Activated T-cell treated with anti-CD3 and anti-CD28 coated beads for 1 hour (primary cell): Measurements from ENCODE around the gene NPEPL1.

Source experiments
- DNase-seq: peaks from one replicate; pipeline ENCODE4 v3.0.0-alpha.2; 2020; ENCODE audit warnings: low read depth

Gene NPEPL1

DNA sequence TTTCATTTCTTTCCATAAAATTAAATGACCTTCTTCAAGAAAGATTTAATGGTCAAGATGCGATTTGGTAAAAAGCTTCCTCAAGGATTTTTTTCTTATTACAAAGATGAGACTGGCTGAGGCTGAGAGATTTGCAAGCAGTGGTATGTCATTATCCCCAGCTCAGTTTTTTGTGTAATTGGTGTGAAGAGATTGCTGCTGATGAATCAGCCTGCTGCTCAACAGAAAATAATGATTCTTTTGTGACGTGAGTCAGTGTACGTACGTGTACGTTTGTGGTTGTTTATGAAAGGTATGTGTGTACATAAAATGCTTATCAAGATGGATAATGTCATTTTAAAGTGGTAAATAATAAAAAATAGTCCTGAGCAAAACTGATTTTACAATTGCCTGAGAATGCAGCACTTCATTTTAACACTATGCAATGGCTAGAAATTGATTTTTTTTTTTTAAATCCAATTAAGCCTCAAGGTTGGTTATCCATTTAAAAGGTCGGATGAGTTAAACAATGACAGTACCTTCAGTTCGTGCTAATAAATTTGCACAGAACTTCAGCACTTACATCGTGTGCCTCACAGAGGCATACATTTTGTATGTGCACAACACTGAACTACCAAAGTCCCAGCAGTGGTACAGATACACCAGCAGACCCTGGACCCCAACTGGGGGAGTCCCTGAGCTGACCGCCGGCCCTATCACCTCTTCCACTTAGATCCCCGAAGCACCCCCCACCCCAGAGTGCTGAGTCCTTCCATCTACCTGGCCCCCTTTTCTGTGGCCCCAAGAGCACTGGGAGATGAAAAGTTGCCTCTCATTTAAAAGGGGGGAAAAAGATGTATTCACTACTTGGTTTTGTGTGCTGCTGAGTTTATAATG, 9.7 kb upstream of the NPEPL1 start:
- DNase-seq: no peak

DNA sequence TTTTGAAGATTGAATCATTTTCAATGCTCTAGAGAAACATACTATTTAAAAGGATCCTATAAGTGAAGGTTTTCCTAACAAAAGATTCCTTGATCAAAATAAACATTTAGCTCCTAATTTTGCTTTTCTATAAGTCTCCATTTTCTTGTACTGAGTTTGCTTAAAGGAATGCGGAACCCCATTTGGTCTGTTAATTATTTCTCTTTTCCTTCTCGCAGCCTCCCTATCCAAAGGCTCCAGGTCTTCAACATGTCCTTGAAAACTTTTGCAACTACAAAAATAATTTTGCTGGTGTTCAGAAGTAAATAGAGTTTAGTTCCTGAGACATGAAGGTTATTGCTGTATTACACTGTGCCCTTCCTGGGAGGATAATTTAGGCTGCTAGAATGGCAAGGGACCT, 8.3 kb upstream of the NPEPL1 start:
- no peak for DNase-seq

DNA sequence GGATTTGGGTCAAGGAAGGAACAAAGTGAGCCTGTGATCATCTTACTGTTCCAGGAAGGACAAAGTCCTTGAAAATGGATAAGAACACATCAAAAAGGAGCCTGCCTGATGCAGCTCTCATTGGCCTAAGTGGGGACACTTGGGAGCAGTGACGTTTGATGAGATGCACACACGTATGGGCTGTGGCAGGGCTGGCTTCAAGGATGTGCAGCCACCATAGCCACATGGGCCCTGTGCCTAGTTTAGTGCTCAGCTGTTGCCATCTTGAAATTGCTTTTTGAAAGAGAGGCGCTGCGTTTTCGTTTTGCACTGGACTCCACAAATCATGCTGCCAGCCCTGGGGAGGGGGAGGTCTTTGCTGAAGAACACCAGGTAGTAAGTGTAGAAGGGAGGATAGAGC, 6.6 kb upstream of the NPEPL1 start:
- DNase-seq: no peak

DNA sequence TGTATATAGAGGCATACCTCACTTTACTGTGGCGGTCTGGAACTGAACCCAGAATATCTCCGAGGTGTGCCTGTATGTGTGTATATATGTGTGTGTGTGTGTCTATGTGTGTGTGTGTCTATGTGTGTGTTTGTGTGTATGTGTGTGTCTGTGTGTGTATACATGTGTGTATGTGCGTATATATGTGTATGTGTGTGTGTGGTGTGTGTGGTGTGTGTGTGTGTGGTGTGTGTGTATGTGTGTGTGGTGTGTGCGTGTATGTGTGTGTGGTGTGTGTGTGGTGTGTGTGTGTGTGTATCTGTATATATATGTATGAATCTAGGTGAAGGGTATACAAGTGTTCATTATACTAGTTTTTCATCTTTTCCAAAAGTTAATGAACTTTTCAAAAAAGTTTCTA, 4.2 kb upstream of the NPEPL1 start:
- DNase-seq: no peak

DNA sequence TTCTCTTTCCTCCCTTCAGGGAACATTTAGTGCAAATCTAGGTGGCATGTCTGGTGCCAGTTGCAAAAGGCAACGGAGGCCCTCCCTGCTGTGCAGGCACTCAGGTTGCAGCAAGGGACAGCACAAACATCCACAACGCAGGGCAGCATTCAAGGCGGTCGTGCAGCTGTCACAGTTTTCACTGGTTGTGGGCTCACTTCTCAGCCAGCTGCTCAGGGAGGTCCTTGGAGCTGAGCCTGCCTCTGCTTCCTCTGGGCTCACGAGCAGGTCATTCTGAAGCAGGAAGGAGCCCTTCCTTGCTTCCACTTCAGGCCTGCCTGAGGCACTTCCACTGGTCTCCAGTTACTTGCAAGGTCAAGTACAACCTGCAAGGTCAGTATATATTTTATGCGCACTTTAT, 3.8 kb upstream of the NPEPL1 start:
- no peak for DNase-seq

DNA sequence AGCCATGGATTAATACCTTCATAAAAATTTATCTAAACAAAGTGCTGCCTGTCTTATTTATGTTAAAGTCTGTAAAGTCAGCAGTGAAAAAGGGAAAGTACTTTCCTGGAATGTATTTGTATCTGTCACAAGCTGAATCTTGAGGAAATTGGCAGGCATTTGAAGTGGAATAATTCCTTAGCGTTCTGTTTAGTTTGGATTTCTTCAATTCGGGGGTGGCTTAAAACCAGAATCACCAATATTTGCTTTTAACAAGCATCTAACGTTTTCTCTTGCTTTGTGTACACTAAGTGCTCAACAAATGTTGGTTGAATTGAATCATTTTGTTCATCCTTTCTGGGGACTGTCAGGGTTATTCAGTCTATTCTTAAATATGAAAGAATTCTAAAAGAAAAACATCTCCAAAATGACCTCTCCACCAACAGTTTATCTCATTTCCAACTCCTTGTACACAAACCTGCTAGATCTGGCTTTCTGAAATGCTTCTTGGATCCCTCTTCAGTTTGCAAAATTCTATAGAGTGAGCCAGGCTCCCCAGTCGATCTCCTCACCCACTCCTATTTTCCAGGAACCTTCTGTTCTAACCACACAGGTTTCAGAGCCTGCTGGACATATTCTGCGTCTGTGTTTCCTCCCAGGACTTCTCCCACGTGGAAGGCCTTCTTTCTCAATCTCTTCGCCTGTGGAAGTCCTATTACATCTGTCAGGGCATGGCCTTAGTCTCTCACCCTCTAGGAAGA, 2.0 kb upstream of the NPEPL1 start:
- DNase-seq: no peak

DNA sequence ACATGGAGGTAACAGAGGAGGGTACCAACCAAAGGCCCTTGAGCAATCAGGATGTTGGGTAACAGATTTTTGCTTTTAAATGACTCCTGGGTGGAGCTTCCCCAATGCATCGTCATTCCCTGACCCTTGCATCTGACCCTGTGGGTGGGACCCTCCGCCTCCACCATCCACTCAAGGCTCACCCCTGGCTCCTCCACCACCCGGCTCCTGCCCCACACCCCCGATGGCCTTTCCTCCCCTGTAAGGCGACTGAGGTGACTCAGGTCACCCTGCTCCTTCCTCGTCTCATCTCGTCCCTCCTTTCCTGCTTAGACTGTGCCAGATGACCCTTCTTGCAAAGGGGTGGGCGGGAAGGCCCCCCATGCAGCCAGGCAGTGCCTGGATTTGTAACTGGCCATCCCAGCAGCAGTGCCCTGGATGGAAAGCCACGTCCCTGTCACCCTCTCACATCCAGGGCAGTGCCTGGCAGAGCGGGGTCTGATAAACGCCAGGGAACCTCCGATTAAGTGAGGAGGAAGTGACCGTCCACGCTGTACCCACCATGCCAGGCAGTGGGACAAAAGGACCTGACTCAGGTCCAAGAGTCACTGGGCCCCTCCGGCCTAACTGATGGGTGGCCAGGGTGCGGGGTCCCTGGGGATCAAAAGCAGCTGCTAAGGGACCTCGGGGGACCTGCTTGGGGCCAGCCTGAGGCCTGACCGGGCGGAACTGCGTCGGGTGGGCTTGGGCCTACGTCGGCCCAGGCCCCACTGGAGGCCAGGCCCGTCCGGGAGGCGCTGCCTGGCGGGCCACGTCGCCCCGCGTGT, 624 bp upstream of the NPEPL1 start:
- DNase-seq: no peak

DNA sequence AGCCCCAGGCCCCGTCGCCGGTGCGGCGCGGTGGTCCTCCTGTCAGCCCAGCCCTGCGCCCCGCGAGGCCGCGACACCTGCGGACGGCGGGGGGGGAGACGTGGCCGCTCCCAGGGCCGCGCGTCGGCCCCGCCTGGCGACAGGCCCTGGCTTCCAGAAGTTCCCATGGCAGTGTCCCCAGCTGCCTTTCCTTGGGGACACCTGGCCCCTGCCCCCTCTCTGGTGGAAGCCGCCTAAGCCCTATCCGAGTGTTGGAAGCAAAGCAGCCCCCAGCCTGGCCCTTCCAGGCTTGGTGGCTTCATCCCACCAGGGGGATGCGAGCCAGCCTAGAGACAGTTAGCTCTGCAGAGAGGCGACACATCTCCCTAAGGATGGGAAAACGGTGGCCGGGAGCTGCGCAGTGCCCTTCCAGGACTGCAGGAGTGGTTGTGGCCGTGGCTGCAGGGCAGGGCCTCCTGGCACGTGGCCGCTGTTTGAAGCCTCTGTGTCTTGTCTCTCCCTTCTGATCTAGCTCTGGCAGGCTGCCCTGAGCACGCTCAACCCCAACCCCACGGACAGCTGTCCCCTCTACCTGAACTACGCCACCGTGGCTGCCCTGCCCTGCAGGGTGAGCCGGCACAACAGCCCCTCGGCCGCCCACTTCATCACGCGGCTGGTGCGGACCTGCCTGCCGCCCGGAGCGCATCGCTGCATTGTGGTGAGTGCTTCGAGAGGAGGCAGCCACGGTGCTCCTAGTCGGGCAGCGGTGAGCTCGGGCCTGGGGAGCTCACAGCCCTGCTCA, 816 bp downstream of the NPEPL1 start:
- DNase-seq: no peak

DNA sequence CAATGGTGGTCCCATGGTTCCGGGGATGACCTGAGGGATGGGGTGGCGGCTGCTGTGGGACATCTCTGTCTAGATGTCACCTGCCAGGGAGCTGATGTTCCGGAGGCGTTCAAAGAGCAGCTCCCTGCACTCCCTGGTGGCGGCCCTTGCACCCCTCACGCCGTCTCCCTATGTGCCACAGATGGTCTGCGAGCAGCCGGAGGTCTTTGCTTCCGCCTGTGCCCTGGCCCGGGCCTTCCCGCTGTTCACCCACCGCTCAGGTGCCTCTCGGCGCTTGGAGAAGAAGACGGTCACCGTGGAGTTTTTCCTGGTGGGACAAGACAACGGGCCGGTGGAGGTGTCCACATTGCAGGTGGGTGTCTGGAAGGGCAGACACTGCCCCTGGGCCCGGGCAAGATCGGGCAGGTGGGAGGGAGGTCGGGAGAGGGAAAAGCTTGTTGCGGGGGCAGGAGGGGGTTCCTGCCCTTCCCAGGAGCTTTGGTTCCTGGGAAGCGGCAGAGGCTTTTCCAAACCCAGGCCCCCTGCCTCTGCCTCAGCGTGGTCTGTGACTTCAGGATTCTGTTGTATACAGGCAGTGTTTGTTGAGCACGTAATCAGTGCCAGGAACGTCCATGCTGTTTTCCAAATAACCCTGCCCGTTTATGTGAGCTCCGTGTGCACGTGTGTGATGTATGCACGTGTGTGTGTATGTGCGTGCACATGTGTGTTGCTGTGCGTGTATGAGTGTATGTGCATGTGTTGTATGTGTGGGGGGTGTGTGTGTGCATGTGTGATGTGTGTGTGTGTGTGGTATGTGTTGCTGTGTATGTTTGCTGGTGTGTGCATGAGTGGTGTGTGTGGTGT, 1.9 kb downstream of the NPEPL1 start:
- DNase-seq: no peak

DNA sequence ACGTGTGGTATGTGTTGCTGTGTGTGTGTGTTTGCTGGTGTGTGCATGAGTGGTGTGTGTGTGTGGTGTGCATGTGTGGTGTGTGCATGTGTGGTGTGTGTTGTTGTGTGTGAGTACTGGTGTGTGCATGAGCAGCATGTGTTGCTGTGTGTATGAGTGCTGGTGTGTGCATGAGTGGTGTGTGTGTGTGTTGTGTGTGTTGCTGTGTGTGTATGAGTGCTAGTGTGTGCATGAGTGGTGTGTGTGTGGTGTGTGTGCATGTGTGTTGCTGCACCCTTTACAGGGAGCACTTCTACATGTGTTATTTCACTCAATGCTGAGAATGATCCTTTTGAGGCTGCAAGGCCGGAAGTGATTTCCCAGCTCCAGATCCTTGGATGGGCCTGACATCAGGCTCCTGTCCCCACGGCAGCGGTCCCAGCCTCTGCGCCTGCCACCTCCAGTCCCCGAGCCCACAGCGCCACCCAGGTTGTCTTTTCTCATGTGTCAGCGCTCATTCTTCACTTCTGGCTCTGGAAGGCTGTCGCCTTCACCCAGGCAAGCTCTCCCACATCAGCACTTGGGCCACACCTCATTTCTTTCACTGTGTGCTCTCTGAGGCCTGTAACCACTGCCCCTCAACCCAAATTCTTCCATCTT, 2.6 kb downstream of the NPEPL1 start:
- no peak for DNase-seq

DNA sequence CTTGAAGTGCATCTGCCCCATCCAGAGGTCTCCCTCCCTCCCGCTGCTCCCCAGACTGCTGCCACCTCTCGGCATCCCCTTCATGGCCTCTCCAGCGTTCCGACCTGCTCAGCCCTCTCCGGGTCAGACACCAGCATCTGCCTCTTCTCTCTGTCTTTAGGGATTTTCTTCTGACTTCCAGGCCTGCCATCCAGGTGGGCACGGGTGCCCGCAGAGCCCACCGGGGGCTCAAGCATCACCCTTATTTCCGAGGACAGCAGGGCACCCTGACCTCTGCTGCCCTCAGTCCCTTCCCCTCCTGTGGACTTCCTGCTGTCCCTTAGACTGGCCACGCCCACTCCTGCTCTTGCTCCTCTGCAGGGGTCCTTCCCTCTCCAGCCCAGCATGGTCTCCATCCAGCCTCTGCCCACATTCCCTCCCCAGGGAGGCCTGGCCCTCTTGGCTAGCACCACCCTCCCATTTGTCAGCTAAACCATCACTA, 3.3 kb downstream of the NPEPL1 start:
- no peak for DNase-seq

DNA sequence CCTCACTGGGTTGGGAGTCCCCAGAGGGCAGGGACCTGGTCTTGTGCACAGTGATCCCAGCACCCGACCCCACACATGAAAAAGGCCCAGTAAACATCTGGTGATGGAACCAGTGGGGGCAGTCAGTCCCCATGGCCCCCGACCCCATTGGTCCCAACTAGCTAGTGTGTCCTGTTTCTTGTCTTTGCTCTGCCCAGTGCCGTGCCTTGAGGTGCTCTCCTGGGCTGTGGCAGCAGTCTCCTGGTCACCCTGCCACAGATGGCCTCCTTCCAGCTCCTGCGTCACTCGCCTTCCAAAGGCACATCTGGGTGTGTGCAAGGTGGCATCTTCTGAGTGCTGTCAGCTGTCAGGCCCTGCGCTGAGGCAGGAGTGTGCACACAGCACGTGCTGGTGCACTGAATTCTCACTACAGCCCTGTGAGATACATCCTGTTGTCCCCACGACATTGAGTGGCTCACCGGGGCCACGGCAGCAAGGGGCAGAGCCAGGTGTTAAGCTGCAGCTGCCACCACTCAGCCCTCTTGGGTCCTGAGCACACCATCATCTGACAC, 3.9 kb downstream of the NPEPL1 start:
- no peak for DNase-seq

DNA sequence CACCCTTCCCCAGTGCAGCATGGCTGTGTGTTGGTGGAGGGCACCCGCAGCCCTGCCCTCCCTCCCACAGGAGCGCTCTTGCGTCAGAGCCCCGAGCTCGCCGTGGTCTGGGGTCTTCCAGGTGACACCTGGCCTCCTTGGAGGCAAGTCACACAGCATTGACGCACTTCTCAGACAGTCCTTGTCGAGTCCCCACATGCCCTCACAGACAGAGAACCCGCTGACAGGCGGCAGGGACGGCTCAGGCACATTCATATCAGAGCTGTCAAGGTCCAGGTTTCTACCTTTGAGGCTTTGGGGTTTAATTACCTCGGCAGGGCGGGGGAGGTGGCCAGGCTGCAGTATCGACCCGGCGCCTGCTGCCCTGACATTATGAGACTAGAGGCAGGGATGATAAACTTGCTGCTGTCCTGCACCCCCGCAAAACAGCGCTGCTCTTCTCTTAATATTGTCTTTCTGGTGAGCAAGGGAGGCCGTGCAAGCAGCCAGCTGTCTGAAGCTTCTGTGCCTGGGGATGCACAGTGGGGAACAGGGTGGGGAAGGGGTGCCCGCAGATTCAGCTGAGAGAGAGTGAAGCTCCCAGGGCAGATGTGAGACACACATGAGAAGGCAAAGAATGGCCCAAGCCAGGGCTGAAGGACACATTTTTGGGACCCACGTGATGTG, 4.7 kb downstream of the NPEPL1 start:
- no peak for DNase-seq

DNA sequence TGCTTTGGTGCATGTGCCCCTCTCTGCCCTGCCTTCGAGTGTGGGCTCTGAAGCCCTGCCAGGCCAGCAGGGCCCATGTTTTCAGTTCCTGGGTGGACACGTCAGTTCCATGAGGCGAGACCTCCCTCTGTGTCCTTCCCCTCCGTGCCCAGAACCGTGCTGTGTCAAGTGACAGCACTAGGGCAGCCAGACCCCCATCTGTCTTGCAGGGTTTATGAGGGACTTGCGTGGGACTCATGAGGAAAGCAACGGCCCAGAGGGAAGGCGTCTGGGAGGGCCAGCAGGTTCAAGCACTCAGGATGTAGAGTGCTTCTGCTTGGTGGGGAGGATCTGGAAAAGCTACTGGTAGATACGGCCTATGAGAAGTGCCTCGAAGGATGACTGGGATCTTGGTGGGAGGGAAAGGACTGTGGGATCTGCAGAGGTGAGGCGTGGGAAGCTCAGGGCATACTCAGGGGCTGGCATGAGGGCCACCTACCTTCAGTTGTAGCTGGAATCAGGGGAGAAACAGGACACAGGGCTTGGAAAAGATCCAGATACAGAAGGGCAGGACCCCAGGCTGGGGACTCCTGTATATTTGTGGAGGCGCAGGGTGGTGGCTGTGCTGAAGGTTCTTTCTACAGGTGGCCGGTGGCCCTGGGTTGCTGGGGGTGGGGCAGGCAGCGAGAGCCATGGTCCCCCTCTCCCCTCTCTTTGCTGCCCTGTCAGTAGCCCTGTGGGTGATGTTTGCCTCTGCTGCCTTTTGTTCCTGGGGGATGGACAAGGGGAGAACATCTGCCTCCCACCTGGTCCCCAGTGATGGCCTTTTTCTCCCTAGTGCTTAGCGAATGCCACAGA, 5.5 kb downstream of the NPEPL1 start:
- no peak for DNase-seq

DNA sequence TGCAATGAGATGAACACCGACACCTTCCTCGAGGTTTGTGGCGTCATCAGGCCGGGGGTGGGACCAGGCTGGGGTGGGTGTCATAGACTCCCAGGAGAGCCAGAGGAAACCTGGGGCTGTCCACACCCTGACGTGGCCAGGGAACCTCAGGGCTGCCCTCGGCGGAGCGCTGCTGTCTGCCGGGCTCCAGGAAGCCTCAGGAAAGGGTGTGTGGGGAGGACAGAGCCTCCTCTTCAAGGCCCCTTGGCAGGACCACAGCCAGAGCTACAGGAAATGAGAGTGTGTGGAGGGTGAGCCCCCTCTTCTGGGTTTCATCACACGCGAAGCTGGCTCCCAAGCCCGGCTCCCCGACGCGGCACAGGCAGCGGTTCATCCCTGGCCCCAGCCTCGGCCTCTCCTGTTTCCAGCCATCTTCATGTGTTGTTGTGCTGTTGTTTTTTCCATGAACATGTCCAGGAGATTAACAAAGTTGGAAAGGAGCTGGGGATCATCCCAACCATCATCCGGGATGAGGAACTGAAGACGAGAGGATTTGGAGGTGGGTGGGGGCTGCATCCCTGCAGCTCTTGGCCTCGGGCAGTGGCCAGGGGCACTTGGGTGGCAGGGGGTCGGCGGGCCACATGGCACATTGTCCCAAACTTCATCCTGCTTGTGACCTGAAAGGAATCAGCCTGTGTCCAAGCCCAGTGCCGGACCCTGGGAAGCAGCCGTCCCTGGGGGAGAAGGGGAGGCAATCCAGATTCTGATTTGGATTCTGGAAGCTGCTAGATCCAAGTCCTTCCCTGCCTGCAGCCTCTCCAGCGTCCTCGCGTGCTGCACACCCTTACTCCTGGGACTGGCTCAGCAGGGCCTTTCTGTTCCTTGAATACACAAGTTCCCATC, 6.4 kb downstream of the NPEPL1 start:
- DNase-seq: no peak

DNA sequence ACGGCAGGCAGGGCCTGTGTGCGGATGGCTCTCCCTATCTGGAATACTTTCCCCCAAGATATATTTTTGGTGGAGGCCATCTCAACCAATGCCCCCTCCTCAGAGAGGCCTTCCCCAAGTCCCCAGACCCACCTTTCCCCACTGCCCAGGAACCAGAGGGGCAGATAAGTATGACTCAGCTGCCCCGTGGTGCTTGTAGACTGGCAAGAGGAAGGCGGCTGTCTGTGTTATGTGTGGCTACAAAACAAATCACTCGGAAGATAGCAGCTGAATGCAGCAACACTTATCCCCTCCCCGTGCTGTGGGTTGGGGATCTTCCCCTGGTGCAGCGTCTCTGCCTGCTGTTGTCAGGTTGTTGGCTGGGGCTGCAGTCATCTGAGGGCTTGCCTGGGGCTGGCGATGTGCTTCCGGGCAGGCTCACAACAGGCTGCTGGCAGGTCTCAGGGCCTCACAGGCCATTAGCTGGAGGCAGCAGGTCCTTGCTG, 7.1 kb downstream of the NPEPL1 start:
- no peak for DNase-seq

DNA sequence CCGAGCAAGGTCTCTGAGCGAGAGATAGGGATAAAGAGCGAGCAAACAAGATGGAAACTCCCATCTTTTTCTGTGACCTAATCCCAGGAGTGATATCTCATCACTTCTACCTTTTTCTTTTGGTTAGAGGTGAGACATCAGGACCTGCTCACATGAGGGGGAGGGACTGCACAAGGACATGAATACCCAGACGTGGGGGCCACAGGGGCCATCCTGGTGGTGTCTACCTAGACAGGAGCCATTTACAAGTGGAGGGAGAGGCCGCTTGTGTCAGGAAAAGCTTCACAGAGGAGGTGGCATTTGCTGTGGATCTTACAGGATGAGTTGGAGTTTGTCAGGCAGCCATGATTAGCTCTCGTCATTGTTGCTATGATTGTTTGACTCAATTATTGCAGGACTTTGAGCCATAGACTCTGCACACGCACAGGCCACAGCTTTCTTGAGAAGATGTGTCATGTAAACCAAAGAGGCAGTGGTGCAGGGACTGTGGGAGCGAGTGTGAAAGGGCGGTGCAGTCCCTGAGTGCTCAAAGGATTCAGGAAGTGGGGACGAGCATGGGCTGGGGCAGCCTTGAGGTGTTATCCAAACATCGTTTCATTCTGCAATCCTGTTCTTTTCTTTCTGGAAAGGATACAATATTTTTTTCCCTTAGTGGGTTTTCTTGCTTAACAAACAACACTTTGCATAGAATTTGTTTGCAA, 7.7 kb downstream of the NPEPL1 start:
- DNase-seq: no peak
